NCI-H187 treated with DMSO at 0.1 percent for 48 hours (cell line): ENCODE results near the gene ZFHX3.
"Not testable (repeated sequence)": the region's sequence is repeated elsewhere in the genome, so short reads cannot be mapped to it uniquely, and the experiment has no call there.

Source experiments
- DNase-seq: peaks from one replicate; lab custom pipeline; 2025; lab: John Stamatoyannopoulos, UW

Gene ZFHX3

DNA sequence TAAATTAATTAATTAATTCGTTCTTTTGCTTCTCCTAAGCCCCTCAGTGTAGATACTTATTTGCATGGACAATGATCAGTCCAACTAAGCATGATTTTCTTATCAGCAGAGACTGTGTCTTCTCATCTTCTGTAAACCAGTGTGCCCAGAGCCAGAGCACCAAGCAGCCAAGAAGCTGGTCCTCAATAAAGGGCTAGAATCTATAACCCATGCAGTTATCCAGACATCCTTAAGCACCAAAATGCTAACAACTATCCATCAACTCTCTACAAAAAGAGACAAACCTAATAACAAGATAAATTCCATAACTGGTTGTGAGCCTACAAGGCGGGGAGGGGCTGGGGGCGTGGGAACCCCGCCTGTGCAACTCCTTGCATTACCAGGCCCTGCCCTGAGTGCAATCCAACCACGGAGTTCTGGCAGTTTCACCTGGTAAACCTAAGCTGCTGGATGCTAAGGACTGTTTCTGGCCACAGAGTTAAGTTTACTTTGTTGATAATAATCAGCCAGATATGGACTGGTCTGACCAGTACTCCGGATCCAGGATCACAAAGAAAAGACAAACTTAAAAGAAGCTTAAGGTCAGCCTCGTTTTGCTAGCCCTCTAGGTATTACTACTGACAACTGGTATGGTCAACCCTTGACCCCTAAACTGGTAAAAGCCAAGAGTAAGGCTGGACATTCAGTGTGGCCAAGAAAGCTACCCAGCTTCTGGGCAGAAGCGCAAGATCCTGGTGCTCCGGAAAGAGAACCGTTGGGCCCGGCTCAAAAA, 51.5 kb downstream of the ZFHX3 start:
- no peak for DNase-seq

DNA sequence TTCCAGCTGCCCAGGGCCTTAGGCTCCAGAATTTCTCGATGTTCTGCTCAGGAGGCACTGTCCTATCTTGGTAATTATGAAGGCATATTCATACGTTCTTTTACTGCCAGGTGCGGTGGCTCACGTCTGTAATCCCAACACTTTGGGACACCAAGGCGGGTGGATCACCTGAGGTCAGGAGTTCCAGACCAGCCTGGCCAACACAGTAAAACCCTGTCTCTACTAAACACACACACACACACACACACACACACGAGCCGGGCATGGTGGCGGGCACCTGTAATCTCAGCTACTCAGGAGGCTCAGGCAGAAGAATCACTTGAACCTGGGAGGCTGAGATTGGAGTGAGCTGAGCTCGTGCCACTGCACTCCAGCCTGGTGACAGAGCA, 52.1 kb downstream of the ZFHX3 start:
- not testable (repeated sequence) for DNase-seq

DNA sequence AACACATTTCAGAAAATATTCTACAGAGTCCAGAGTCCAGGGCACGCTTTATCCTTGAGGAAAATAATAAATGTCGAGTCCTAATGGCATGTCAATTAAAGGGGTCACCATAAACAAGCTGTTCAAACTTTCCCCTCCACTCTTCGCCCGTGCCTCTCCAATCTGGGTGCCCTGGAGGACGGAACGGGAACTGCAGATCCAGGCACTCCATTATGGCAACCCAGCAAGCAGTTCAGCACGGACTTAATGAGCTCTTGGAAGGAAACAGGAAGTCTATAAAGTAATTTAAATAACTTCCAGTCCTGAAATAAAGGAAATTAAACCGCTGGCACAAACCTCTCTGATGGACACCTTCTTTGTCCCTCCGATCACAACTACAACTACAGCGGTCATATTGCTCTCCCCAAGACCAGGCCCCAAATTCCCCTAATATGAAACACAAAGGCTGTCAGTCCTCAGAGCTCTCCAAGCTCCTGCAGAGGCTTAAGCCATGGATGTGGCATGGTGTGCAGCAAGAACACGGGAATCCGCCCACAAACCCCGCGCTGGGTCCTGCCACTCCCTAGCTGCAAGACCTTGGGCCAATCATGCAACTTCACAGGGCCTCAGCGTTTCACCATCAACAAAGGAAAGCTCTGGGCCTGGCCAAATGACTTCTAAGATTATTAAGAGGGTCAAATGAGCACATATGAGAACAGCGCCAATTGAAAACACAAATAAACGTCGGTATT, 52.6 kb downstream of the ZFHX3 start:
- no peak for DNase-seq

- DNase-seq, result no peak
Observed at GRCh38 chr16:72992142-72992601, 55.8 kb downstream of the ZFHX3 start.

DNA sequence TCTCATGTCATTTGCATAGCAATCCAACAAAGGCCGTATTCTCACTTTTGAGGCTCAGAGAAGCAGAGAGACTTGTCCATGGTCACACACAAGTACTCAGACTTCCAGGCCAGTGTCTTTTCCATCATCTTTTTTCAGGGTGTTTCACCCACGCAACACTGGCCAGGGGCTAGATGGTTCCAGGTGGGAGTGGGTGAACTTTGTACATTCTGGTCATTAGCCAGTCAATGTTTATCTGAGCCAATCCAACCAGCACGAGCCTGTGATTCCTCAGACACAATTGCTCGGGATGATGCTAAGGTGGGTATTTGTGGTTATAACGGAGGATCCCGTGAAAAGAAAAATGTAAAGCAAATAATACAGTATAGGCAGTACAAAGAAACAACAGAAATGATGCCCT, 56.3 kb downstream of the ZFHX3 start:
- no peak for DNase-seq

DNA sequence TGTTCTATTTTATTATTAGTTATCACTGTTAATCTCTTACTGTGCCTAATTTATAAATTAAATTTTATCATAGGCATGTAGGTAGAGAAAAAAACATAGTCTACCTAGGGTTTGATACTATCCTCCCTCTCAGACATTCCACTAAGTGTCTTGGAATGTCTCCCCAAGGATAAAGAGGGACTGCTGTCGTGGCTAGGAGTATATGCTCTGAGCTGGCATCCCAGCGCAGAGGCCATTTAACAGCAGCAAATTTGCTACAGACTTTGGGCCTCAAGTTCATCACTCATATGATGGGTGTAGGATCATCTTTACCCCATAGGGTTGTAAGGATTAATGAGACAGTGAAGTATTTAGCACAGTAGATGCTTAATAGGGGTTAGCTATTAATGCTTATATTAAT, 56.7 kb downstream of the ZFHX3 start:
- DNase-seq, result no peak

- no peak for DNase-seq
Observed at GRCh38 chr16:72990571-72990970, 57.4 kb downstream of the ZFHX3 start.

DNA sequence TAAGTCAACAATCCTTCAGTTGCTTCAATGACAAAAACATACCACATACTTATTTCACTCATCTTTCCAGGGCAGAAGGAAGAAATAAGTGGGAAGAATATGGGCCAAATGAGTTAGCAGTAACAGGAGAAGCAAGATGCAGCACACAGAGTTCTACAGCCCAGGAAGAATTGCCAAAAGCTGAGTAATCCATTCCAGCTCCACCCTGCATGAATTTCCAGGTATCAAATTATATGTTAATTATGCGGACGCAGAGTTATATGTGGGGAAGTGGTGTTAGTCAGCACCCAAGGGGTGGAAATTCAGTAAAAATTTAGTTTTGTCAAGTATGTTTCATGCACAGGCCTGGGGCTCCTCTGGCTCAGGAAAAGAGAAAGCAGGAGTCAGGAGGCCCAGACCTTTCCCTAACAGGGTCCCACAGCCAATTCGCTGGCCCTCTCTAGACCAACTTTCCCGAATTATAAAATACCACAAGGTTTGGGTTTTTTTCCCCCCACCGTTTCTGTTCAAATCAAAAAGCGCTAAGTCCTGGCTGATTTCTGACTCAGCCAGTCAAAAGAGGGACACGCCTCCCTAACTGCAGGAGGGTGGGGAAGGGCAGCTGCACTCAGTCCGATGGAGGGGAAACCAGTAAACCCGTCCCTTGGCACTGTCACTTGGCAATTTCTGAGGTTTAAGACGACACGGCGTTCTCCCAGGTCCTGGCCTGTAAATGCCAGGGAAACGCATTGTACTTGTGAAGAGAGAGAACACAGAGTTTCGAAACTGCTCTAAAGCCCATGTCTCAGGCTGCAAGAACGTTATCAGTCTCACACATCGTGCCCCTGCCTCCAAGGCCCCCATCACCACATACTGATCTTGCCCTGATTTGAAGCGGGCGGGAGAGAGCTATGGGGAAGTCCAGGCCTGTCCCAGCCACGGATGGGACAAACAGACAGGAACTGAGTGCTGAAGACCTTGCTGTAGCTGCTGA, 58.1 kb downstream of the ZFHX3 start:
- DNase-seq, result no peak

- not testable (repeated sequence) for DNase-seq
Observed at GRCh38 chr16:72989203-72989578, 58.7 kb downstream of the ZFHX3 start.

- no peak for DNase-seq
Observed at GRCh38 chr16:72988569-72988968, 59.4 kb downstream of the ZFHX3 start.

- no peak for DNase-seq
Observed at GRCh38 chr16:72987480-72987901, 60.4 kb downstream of the ZFHX3 start.

GRCh38 chr16:72985995-72986394, 61.9 kb downstream of the ZFHX3 start:
- no peak for DNase-seq

- no peak for DNase-seq
Observed at GRCh38 chr16:72985148-72985941, 62.6 kb downstream of the ZFHX3 start.

DNA sequence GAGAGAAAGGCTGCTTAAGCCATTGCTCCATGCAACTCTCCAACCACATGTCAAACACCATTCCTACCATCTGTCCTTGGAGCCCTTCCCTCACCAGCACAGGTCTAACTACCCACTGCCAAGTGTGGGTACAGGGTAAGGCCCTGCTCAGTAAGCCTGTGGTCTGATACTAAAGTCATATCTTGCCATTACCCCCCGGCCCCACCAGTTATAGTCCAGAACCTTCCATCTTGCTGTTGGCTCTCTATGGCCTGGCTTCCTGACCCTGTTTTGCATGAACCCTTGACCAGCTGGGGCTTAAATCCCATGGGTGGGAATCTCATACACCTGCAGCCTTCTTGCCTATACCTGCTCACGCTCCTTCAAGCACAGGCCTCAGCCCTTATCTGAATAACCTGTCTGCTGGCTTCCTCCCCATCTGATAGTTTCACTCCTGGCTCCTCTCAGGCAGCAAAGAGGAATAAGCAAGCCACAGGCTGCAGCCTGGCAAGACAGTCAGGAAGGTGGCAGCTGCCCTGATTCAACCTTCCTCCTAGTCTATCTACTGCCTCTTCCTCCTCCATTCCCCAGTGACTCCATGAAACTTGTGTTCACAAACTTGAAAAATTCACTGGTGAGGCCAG, 64.1 kb downstream of the ZFHX3 start:
- no peak for DNase-seq

DNA sequence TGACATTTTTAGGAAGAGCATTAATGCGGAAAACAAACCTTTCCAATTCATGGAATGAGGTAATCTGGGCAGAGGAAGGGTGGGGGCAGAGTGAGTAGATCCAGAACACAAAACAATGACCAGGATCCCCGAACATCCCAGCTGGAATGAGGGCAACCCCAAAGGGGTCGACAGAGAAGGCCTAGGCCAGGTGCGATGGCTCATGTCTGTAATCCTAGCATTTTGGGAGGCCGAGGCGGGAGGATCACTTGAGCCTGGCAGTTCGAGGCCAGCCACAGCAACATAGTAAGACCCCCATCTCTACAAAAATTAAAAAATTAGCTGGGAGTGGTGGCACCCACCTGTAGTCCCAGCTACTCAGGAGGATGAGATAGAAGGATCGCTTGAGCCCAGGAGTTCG, 64.7 kb downstream of the ZFHX3 start:
- no peak for DNase-seq

GRCh38 chr16:72979974-72980373, 68.0 kb downstream of the ZFHX3 start:
- DNase-seq, result no peak

DNA sequence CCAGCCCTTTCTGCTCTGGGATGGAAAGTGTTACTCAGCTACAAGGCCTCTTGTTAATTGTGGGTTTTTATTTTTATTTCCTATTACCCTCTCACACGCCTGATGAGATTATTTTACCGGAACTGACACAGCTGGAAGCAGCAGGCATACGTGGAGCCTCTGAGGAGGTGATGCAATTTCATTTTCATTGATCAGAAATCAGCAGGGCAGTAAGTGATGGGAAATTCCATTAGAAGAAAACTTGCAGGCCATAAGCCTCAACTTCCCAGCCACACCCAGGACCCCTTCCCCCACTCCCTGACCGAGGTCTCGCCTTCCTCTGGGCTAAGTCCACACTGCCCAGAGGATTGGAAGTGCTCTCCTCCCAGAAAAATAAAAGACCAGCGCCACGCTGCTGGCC, 69.7 kb downstream of the ZFHX3 start:
- DNase-seq, result no peak

DNA sequence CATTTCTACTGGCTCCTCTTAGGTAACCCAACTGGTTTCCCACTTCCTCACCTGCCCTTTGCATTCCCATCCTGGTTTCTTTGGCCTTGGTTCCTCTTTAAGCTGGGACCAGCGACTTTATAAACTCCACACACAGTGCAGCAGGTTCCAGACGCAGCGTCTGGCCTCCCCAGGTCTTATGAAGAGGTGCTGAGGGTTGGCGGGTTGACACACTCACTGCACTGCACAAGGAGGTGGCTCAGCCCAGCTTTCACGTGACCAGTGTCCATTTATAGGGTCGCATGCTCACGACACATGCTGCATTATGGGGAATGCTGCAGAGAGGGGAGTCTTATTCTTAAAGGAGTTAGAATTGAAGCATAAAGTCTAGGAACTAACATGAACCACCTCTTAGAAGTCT, 70.8 kb downstream of the ZFHX3 start:
- no peak for DNase-seq

DNA sequence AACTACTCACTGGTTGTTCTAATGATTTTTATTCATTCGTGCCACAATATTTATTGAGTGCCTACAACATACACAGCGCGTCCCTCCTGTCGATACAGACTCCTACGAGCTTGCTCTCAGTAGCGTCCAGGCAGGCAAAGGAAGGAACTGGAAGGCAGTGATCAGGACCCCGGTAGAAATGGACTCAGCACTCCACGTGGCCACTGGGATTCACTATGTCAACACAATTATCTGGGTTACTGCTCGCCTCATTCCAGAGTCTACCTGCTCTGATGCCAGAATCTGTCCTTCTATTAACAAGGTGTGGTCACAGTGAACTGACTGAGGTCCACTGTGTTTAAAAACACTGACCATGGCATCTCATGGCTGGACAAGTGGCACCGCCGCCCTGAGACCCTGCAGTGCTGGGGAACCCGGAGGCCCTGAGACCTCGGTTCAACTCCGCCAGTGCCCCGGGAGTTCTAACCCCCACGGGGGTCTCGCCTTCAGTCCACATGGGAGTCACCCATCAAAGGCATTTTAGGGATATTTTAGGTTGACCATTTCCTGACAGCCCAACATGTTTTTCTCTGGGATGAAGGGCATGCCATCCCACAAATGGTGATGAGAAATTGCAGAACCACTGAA, 71.4 kb downstream of the ZFHX3 start:
- no peak for DNase-seq

GRCh38 chr16:72975809-72976437, 72.0 kb downstream of the ZFHX3 start:
- DNase-seq, result no peak
